Measurements from ENCODE around the gene OR6S1. TPM values are rescaled to one million over a fixed set of nuclear protein-coding genes. Genes with fewer than 3 reads are reported as not detected.
"Not testable (repeated sequence)": the region's sequence is repeated elsewhere in the genome, so short reads cannot be mapped to it uniquely, and the experiment has no call there.

Gene OR6S1
- total RNA-seq, 2 experiments from 2014 or later, result not detected

GRCh38 chr14:20645481-20645880, 4.0 kb upstream of the OR6S1 start:
- CTCF ChIA-PET, result interaction anchor here (0.6 to 1.1 kb wide), 5 partner anchors 32 to 447 kb away, joined by 3 to 6 read pairs (median 5); no protein-coding TSS in a partner anchor
- intact Hi-C loops (cut with micrococcal nuclease), result no loop called here
- Mint-ChIP-seq H3K4me3 (no peak overlapping the region), H3K9me3 (no peaks in the 10 kb centered on the region), H3K4me1 (ENCODE audit: low read depth) (no peaks in the 10 kb centered on the region), H3K27me3 (ENCODE audit: low read depth) (peaks cover 8% of the 10 kb centered on the region), H3K27ac (no peak overlapping the region), H3K36me3 (ENCODE audit: low read depth) (no peaks in the 10 kb centered on the region)
- no peak for DNase-seq

GRCh38 chr14:20644520-20644919, 3.0 kb upstream of the OR6S1 start:
- DNase-seq, result no peak
- H3K27me3 Mint-ChIP-seq (ENCODE audit: low read depth), result peaks cover 8% of the 10 kb centered on the region
- H3K4me1 Mint-ChIP-seq (ENCODE audit: low read depth), result no peaks in the 10 kb centered on the region
- H3K4me3 Mint-ChIP-seq, result no peak overlapping the region
- intact Hi-C loops (cut with micrococcal nuclease), result no loop called here
- CTCF ChIA-PET, result no interaction called here
- H3K9me3 Mint-ChIP-seq, result no peaks in the 10 kb centered on the region
- no peaks in the 10 kb centered on the region for H3K36me3 Mint-ChIP-seq (ENCODE audit: low read depth)
- H3K27ac Mint-ChIP-seq, result no peak overlapping the region

- H3K9me3 Mint-ChIP-seq; H3K4me3 Mint-ChIP-seq; H3K4me1 Mint-ChIP-seq (ENCODE audit: low read depth); H3K27ac Mint-ChIP-seq; H3K27me3 Mint-ChIP-seq (ENCODE audit: low read depth); DNase-seq; intact Hi-C loops (cut with micrococcal nuclease); CTCF ChIA-PET; H3K36me3 Mint-ChIP-seq (ENCODE audit: low read depth): not testable (repeated sequence)
These were observed 1.3 kb upstream of the OR6S1 start for GRCh38 chr14:20642755-20643154.

DNA sequence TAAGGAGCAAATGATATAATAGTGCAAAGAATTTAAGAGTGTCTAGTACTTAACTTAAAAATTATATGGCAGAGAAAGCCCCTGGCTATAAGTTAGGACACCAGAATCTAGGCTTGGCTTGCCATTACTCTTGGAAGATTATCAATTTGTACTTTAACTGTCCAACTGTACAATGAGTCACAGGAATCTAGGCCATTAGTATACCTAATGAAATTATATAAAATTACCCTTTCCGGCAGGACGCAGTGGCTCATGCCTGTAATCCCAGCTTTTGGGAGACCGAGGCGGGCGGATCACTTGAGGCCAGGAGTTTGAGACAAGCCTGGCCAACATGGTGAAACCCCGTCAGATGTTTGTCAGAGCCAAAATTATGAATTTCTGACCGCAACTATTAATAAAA, 691 bp upstream of the OR6S1 start:
- Mint-ChIP-seq H3K9me3 (no peaks in the 10 kb centered on the region), H3K27me3 (ENCODE audit: low read depth) (peaks cover 7% of the 10 kb centered on the region), H3K36me3 (ENCODE audit: low read depth) (no peaks in the 10 kb centered on the region), H3K27ac (no peak overlapping the region), H3K4me3 (no peak overlapping the region), H3K4me1 (ENCODE audit: low read depth) (no peaks in the 10 kb centered on the region)
- intact Hi-C loops (cut with micrococcal nuclease), result no loop called here
- CTCF ChIA-PET, result no interaction called here
- DNase-seq, result no peak

DNA sequence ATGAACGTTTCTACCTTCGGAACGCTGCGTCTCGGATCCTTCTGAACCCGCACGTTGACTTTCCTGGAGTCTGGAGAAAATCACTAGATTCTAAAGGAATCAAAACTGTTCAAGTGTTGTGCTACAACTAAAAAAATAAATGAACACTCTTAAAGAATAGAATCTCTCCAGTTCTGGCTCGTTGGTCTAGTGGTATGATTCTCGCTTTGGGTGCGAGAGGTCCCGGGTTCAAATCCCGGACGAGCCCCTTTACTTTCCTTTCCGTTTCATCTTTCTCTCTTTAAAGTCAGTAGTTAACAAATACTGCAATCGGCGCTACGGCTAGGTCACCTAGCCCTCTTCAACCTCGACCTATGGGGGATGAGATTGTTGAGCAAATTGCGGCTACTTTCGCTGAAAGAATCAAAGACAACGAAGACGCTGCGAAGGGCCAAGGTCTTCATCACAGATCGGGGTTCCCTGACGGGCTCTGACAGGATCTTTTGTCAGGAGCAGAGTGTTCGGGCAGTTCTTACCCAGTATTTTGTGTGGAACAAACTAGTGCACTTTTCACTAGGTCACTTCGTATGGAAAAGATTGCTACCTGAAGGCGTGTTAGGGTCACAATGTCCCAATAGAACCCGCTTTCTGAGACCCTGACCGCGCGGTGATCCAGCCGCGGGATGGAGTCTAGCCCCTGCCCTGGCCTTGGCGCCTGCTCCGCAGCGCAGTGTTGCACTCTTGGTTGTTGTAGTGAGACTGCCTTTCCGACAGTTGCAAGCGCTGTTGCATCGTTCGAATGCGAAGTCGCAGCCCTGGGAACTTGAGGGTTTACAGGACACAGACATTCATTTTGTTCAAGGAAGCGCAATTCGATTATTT, 8.4 kb downstream of the OR6S1 start:
- Mint-ChIP-seq H3K36me3 (ENCODE audit: low read depth) (peaks cover 4% of the 10 kb centered on the region), H3K4me3 (peak overlapping the region; percentile 79), H3K9me3 (no peaks in the 10 kb centered on the region), H3K4me1 (ENCODE audit: low read depth) (peaks cover 33% of the 10 kb centered on the region), H3K27ac (peak overlapping the region; percentile 89), H3K27me3 (ENCODE audit: low read depth) (peaks cover 33% of the 10 kb centered on the region)
- CTCF ChIA-PET, result interaction anchor here (0.8 to 3.6 kb wide), 6 partner anchors 11 to 58 kb away, joined by 3 to 23 read pairs (median 6); no protein-coding TSS in a partner anchor
- intact Hi-C loops (cut with micrococcal nuclease), result loop anchor here (1.0 to 5.0 kb wide), 8 partner anchors 8 to 339 kb away; partner anchors contain the start of genes PIP4P1 and RNASE6
- peak; percentile 83 for DNase-seq

DNA sequence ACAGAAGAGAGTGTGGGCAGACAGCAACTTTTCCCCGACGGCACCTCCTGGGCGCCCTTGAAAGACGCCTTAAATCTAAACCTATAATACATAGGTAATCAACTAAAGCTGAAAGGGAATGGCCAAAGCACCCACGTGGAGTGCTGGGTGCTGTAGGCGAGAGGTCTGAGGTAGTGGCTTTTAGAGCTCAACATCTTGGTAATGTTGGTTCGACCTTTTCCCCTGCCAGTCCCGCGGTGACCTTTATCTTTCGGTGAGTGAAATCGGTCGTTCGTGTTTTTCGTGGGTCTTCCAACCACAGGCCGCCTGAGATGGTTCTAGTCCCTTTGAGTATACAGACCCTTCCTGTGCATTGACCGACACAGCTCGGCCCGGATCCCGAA, 9.1 kb downstream of the OR6S1 start:
- CTCF ChIA-PET, result interaction anchor here (0.8 to 3.6 kb wide), 7 partner anchors 10 to 338 kb away, joined by 3 to 23 read pairs (median 6); no protein-coding TSS in a partner anchor
- Mint-ChIP-seq H3K27ac (peak overlapping the region; percentile 89), H3K27me3 (ENCODE audit: low read depth) (peaks cover 34% of the 10 kb centered on the region), H3K4me3 (peak overlapping the region; percentile 79), H3K9me3 (no peaks in the 10 kb centered on the region), H3K4me1 (ENCODE audit: low read depth) (peaks cover 39% of the 10 kb centered on the region), H3K36me3 (ENCODE audit: low read depth) (peaks cover 4% of the 10 kb centered on the region)
- DNase-seq, result no peak
- intact Hi-C loops (cut with micrococcal nuclease), result loop anchor here (1.0 to 5.0 kb wide), 4 partner anchors 36 to 340 kb away; partner anchors contain the start of genes PIP4P1 and RNASE6

GRCh38 chr14:20631880-20632389, 9.6 kb downstream of the OR6S1 start:
- Mint-ChIP-seq H3K4me1 (ENCODE audit: low read depth) (peaks cover 44% of the 10 kb centered on the region), H3K27me3 (ENCODE audit: low read depth) (peaks cover 36% of the 10 kb centered on the region), H3K9me3 (no peaks in the 10 kb centered on the region), H3K27ac (peak overlapping the region; percentile 56), H3K4me3 (peak overlapping the region; percentile 79), H3K36me3 (ENCODE audit: low read depth) (peaks cover 4% of the 10 kb centered on the region)
- intact Hi-C loops (cut with micrococcal nuclease), result loop anchor here (1.0 to 5.0 kb wide), 5 partner anchors 19 to 340 kb away; partner anchors contain the start of genes PIP4P1 and RNASE6
- CTCF ChIA-PET, result interaction anchor here (0.8 to 3.6 kb wide), 10 partner anchors 10 to 339 kb away, joined by 3 to 23 read pairs (median 5); no protein-coding TSS in a partner anchor
- peak; percentile 35 for DNase-seq

DNA sequence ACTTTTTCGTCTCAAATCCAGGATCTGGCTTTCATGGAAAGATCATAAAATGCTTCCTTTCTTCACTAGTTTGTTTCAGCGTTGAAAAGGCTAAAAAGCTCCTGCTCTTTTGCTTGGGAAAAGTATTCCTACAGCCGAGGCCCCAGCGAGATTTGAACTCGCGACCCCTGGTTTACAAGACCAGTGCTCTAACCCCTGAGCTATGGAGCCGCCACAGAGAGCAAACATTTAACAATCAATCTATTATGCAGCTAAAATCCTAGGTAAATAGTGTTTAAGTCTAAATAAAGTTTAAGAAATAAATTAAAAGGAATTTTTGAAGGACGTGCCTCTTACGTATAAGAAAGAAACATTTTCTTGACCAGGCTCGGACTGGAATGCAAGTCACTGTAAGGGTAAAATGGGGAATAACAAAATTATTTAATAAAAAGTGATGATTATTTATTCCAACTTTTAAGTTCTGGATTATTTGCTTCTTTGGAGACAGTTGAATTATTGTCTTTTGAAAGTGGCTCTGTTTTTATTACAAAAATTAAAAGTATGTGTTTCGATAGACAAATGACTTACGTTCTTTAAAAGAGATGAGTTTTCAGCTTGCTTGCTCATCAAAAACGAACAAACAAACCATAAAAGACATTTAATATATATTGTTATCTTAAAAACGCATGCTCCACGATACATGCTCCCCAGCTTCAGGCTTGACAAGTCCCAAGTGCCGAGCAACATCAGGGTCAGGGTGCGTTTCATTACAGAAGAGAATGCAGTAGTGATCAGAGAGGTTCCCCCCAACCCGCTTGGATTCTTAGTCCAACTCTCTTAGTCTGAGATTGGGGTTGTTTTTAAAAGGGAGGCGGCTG, 10.2 kb downstream of the OR6S1 start:
- DNase-seq, result peak; percentile 61
- peaks cover 51% of the 10 kb centered on the region for H3K4me1 Mint-ChIP-seq (ENCODE audit: low read depth)
- peaks cover 41% of the 10 kb centered on the region for H3K27me3 Mint-ChIP-seq (ENCODE audit: low read depth)
- CTCF ChIA-PET, result interaction anchor here (0.6 to 3.6 kb wide), 12 partner anchors 16 to 339 kb away, joined by 3 to 23 read pairs (median 4); partner anchors contain the start of gene ANG
- H3K9me3 Mint-ChIP-seq, result no peaks in the 10 kb centered on the region
- H3K27ac Mint-ChIP-seq, result peak overlapping the region; percentile 80
- peak overlapping the region; percentile 79 for H3K4me3 Mint-ChIP-seq
- intact Hi-C loops (cut with micrococcal nuclease), result loop anchor here (1.0 to 5.0 kb wide), 3 partner anchors 18 to 341 kb away; partner anchors contain the start of gene RNASE6
- H3K36me3 Mint-ChIP-seq (ENCODE audit: low read depth), result peaks cover 4% of the 10 kb centered on the region

DNA sequence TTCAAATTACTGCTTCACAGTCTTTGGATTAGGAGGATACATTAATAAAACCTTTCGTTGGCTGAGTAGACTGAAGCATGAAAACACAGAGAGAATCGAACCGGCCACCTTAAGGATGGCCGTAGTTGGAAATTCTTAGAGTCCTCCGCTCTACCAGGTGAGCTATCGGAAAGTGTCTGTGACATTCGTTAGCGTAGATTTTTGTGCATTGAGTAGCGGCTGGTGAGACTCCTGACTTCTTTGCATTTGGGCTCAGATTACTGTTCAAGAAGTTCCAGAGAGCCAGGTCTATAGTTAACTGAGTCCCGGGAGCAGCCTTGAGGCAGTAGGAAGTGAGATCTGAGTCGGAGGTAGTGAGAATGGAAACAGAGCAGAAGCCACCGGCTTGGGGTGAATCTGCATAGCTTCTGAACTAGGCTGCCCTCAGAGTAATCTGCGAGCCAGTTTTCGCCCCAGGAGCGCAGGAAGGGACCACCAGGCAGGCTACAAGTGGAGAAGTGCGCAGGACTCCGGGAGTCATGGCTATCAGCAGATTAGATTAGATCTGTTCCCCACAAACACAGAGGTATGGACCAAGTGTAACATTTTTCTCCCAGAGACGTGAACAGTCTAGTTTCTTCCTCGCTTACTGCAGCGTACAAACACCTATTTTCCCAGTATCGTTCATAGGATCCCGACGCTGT, 11.0 kb downstream of the OR6S1 start:
- Mint-ChIP-seq H3K4me1 (ENCODE audit: low read depth) (peaks cover 58% of the 10 kb centered on the region), H3K4me3 (peak overlapping the region; percentile 77), H3K36me3 (ENCODE audit: low read depth) (peaks cover 4% of the 10 kb centered on the region), H3K27ac (peak overlapping the region; percentile 80), H3K9me3 (no peaks in the 10 kb centered on the region), H3K27me3 (ENCODE audit: low read depth) (peaks cover 38% of the 10 kb centered on the region)
- CTCF ChIA-PET, result interaction anchor here (0.6 to 3.6 kb wide), 9 partner anchors 16 to 329 kb away, joined by 3 to 23 read pairs (median 4); partner anchors contain the start of gene ANG
- peak; percentile 76 for DNase-seq
- intact Hi-C loops (cut with micrococcal nuclease), result loop anchor here (1.0 to 5.0 kb wide), 3 partner anchors 17 to 342 kb away; partner anchors contain the start of gene RNASE6

GRCh38 chr14:20628063-20628854, 13.2 kb downstream of the OR6S1 start:
- Mint-ChIP-seq H3K36me3 (ENCODE audit: low read depth) (peaks cover 4% of the 10 kb centered on the region), H3K27me3 (ENCODE audit: low read depth) (peaks cover 39% of the 10 kb centered on the region), H3K4me1 (ENCODE audit: low read depth) (peaks cover 75% of the 10 kb centered on the region), H3K4me3 (no peak overlapping the region), H3K27ac (no peak overlapping the region), H3K9me3 (no peaks in the 10 kb centered on the region)
- CTCF ChIA-PET, result interaction anchor here (1.4 kb wide), 1 partner anchor 18 kb away, joined by 4 read pairs; no protein-coding TSS in a partner anchor
- DNase-seq, result no peak
- intact Hi-C loops (cut with micrococcal nuclease), result no loop called here
